MCF 10A (cell line): Measurements from ENCODE around the gene GMPR2. TPM values are rescaled to one million over a fixed set of nuclear protein-coding genes. Genes with fewer than 3 reads are reported as not detected.

ENCODE experiments used
- BruUV-seq: library from RNA; stranded (reverse); fragments of 400-500 nt; replicated peaks from 2 replicates; lab custom pipeline; 2021; lab: Mats Ljungman, UMichigan
- CTCF ChIA-PET: fragments of 300-600 bp; sonication (Branson Sonifier 250); formaldehyde crosslinking; extraction: SDS; loops from one replicate; lab custom pipeline; 2021; ENCODE audit warnings: antibody characterized with exemption, inconsistent platforms; lab: Yijun Ruan, JAX
- POLR2A ChIA-PET: fragments of 300-600, 350-650 bp; sonication (Branson Sonifier 250); formaldehyde crosslinking; extraction: SDS; loops from one replicate; lab custom pipeline; 2020; ENCODE audit warnings: antibody characterized with exemption, inconsistent platforms; lab: Yijun Ruan, JAX
- DNase-seq: peaks from one replicate; pipeline ENCODE4 v3.0.0-alpha.2; 2018; ENCODE audit not compliant: unreplicated experiment
- H3K27ac Mint-ChIP-seq: one replicate; pipeline ENCODE4 v1.8.0; 2022; ENCODE audit warnings: mild to moderate bottlenecking, low read depth, mixed read lengths; ENCODE audit not compliant: unreplicated experiment
- H3K27me3 Mint-ChIP-seq: one replicate; pipeline ENCODE4 v1.8.0; 2022; ENCODE audit warnings: mixed read lengths; ENCODE audit not compliant: insufficient read depth, unreplicated experiment
- H3K36me3 Mint-ChIP-seq: one replicate; pipeline ENCODE4 v1.8.0; 2022; ENCODE audit warnings: mild to moderate bottlenecking, moderate library complexity, mixed read lengths; ENCODE audit not compliant: insufficient read depth, unreplicated experiment
- H3K4me1 Mint-ChIP-seq: one replicate; pipeline ENCODE4 v1.8.0; 2022; ENCODE audit warnings: mixed read lengths; ENCODE audit not compliant: insufficient read depth, unreplicated experiment
- H3K4me3 Mint-ChIP-seq: one replicate; pipeline ENCODE4 v1.8.0; 2022; ENCODE audit warnings: mild to moderate bottlenecking, moderate library complexity, mixed read lengths; ENCODE audit not compliant: unreplicated experiment
- H3K9me3 Mint-ChIP-seq: one replicate; pipeline ENCODE4 v1.8.0; 2022; ENCODE audit warnings: mixed read lengths; ENCODE audit not compliant: unreplicated experiment
- intact Hi-C: fragments of 100-400 bp; cut with micrococcal nuclease; formaldehyde crosslinking; loops from 2 replicates; pipeline ENCODE4 v1.14.1; 2022
- total RNA-seq: library from RNA; stranded (reverse); gene quantifications from 2 replicates; pipeline ENCODE4 v1.2.3, GENCODE V29; 2022
- TF ChIP-seq, protein P1 (sequence below): fragments of 200-600 bp; IDR thresholded peaks from one replicate; pipeline ENCODE4 v1.8.0; 2022; ENCODE audit warnings: antibody characterized with exemption, mild to moderate bottlenecking; ENCODE audit not compliant: unreplicated experiment

The GMPR2 gene
- total RNA-seq, 1 experiment from 2014 or later: 77.3 TPM

DNA sequence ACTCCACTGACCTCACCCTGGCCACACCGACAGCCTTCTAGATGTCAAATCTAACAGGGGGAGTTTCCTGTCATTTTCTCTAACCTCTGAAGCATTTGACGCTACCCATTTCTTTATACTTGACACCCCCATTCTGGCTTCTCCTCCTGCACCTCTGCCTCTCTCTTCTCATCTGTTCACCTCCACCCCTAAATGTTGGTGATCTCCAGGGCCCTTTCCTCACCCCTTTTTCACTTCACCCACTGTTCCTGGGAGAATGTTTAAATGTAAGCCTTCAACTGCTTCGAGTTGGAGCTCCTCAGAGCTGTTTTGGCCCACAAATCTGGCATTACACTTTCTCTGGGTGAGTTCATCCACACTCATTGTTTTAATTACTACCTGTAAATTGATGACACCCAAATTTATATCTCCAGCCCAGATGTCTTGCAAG, 39.1 kb downstream of the GMPR2 start:
- Mint-ChIP-seq H3K9me3 (no peaks in the 10 kb centered on the region), H3K4me3 (peak overlapping the region; percentile 89), H3K27me3 (no peaks in the 10 kb centered on the region), H3K36me3 (peaks cover 14% of the 10 kb centered on the region), H3K27ac (peak overlapping the region; percentile 16), H3K4me1 (peaks cover 38% of the 10 kb centered on the region)
- CTCF ChIA-PET: interaction anchor here (0.6 to 32.3 kb wide), 10 partner anchors 9 to 1595 kb away, joined by 3 to 457 read pairs (median 6); partner anchors contain the start of genes CIDEB, DHRS1, LTB4R2 and NOP9
- POLR2A ChIA-PET: interaction anchor here (0.7 to 9.5 kb wide), 26 partner anchors 7 to 160 kb away, joined by 3 to 146 read pairs (median 6); partner anchors contain the start of genes CHMP4A, CIDEB, DCAF11 and DHRS1
- DNase-seq: no peak
- BruUV-seq: TSS peak; percentile 49
- TF ChIP-seq, protein P1, sequence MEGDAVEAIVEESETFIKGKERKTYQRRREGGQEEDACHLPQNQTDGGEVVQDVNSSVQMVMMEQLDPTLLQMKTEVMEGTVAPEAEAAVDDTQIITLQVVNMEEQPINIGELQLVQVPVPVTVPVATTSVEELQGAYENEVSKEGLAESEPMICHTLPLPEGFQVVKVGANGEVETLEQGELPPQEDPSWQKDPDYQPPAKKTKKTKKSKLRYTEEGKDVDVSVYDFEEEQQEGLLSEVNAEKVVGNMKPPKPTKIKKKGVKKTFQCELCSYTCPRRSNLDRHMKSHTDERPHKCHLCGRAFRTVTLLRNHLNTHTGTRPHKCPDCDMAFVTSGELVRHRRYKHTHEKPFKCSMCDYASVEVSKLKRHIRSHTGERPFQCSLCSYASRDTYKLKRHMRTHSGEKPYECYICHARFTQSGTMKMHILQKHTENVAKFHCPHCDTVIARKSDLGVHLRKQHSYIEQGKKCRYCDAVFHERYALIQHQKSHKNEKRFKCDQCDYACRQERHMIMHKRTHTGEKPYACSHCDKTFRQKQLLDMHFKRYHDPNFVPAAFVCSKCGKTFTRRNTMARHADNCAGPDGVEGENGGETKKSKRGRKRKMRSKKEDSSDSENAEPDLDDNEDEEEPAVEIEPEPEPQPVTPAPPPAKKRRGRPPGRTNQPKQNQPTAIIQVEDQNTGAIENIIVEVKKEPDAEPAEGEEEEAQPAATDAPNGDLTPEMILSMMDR: no peak
- intact Hi-C loops: loop anchor here (1.0 kb wide), 2 partner anchors 25 to 30 kb away; partner anchors contain the start of gene TINF2

DNA sequence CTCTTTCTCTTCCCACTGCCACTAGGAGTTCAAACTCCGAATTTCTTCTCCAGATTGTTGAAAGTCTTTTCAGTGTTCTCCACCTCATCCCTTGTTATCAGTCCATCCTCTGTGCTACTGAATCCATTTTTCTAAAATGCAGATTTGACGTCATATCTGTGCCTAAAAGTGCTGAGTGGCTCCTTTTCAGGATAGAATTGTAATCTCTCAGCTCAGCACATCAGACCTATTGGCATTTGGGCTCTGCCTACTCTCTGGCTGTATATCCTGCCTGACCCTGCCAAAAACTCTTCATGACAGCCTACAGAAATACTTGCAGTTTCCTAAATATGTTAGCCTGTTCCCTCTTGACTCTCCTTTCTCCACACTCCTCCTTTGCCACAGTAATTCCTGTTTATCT, 39.7 kb downstream of the GMPR2 start:
- intact Hi-C loops: no loop called here
- H3K9me3 Mint-ChIP-seq: no peaks in the 10 kb centered on the region
- BruUV-seq: no TSS peak
- TF ChIP-seq, protein P1: no peak
- no peak for DNase-seq
- H3K4me3 Mint-ChIP-seq: peak overlapping the region; percentile 89
- peaks cover 14% of the 10 kb centered on the region for H3K36me3 Mint-ChIP-seq
- peak overlapping the region; percentile 16 for H3K27ac Mint-ChIP-seq
- POLR2A ChIA-PET: interaction anchor here (0.8 to 9.5 kb wide), 18 partner anchors 8 to 159 kb away, joined by 3 to 146 read pairs (median 8); partner anchors contain the start of genes CIDEB, DCAF11, DHRS1 and LTB4R2
- H3K4me1 Mint-ChIP-seq: peaks cover 32% of the 10 kb centered on the region
- no peaks in the 10 kb centered on the region for H3K27me3 Mint-ChIP-seq
- CTCF ChIA-PET: interaction anchor here (0.6 to 32.3 kb wide), 14 partner anchors 8 to 1596 kb away, joined by 3 to 457 read pairs (median 8); partner anchors contain the start of genes CIDEB, DHRS1, LTB4R2 and NOP9

DNA sequence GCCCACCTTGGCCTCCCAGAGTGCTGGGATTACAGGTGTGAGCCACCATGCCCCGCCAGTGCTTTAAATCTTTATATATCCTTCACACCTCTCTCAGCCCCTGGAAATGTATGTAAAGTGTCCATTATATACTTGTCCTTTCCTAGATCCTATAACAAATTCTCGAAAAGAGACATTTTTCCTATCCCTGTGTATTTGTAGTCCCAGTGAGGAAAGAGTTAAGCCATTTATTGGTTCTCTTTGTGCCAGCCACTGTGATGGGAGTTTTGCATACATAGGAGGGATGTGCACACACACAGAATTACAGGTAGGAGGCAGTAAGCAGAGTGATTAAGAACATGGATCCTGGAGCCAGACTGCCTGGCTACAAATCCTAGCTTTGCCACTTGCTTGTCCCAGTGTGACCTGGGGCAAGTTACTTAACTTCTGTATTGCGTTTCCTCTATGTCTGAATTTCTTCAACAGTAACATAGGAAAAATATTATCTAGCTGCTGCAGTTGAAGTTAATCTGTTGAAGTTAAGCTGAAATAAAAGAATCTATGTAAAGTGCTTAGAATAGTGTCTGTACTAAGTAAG, 40.8 kb downstream of the GMPR2 start:
- H3K4me1 Mint-ChIP-seq: peaks cover 36% of the 10 kb centered on the region
- no TSS peak for BruUV-seq
- H3K9me3 Mint-ChIP-seq: peaks cover 5% of the 10 kb centered on the region
- POLR2A ChIA-PET: interaction anchor here (0.6 to 9.5 kb wide), 30 partner anchors 9 to 1178 kb away, joined by 3 to 146 read pairs (median 6); partner anchors contain the start of genes AP1G2, C14orf119, CHMP4A and DCAF11
- intact Hi-C loops: no loop called here
- H3K4me3 Mint-ChIP-seq: peak overlapping the region; percentile 26
- CTCF ChIA-PET: interaction anchor here (0.6 to 32.3 kb wide), 19 partner anchors 8 to 169 kb away, joined by 3 to 457 read pairs (median 7); partner anchors contain the start of genes CIDEB, DHRS1, LTB4R2 and MDP1
- DNase-seq: peak; percentile 62
- TF ChIP-seq, protein P1: no peak
- peaks cover 12% of the 10 kb centered on the region for H3K36me3 Mint-ChIP-seq
- H3K27ac Mint-ChIP-seq: peak overlapping the region; percentile 16
- no peaks in the 10 kb centered on the region for H3K27me3 Mint-ChIP-seq

DNA sequence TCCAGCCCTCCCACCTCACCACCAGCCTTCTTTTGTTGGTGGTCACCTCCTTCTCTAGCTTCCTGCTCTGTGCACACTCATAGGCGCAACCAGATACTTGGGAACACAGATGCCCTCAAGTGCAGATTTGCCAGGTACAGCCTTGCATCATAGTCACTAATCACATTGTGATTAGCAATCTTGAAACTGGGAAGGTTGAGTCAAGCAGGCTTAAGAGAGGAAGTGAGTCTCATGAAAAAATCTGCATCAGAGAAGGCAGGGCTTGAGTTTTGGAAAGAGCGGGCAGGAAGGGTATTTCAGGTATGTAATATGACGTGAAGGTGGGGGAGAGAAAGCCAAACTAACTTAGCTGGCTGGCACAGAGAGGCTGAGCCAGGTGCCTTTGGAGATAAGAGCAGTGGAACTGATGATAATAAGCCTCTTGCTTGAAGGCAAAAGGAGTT, 41.4 kb downstream of the GMPR2 start:
- Mint-ChIP-seq H3K4me1 (peaks cover 42% of the 10 kb centered on the region), H3K36me3 (peaks cover 12% of the 10 kb centered on the region), H3K9me3 (peaks cover 7% of the 10 kb centered on the region), H3K27me3 (no peaks in the 10 kb centered on the region), H3K27ac (peak overlapping the region; percentile 16), H3K4me3 (peak overlapping the region; percentile 15)
- intact Hi-C loops: no loop called here
- BruUV-seq: no TSS peak
- ChIA-PET CTCF (interaction anchor here (0.6 to 32.3 kb wide), 18 partner anchors 9 to 169 kb away, joined by 3 to 457 read pairs (median 6); partner anchors contain the start of genes CIDEB, DHRS1, LTB4R2 and MDP1), POLR2A (interaction anchor here (0.6 to 9.5 kb wide), 33 partner anchors 9 to 1435 kb away, joined by 3 to 146 read pairs (median 4); partner anchors contain the start of genes AP1G2, C14orf119, CHMP4A and DCAF11)
- TF ChIP-seq, protein P1: no peak
- peak; percentile 95 for DNase-seq
